NCI-H187 (cell line): ENCODE results near the gene THY1.

ENCODE experiments used
- DNase-seq, 2 experiments: peaks; one replicate each; lab custom pipeline; 2025; lab: John Stamatoyannopoulos, UW

The THY1 gene

GRCh38 chr11:119370486-119371046 is 52.4 kb downstream of the THY1 start:
- no peak for DNase-seq

- no peak for DNase-seq
Observed at GRCh38 chr11:119369132-119369925, 53.6 kb downstream of the THY1 start.

DNA sequence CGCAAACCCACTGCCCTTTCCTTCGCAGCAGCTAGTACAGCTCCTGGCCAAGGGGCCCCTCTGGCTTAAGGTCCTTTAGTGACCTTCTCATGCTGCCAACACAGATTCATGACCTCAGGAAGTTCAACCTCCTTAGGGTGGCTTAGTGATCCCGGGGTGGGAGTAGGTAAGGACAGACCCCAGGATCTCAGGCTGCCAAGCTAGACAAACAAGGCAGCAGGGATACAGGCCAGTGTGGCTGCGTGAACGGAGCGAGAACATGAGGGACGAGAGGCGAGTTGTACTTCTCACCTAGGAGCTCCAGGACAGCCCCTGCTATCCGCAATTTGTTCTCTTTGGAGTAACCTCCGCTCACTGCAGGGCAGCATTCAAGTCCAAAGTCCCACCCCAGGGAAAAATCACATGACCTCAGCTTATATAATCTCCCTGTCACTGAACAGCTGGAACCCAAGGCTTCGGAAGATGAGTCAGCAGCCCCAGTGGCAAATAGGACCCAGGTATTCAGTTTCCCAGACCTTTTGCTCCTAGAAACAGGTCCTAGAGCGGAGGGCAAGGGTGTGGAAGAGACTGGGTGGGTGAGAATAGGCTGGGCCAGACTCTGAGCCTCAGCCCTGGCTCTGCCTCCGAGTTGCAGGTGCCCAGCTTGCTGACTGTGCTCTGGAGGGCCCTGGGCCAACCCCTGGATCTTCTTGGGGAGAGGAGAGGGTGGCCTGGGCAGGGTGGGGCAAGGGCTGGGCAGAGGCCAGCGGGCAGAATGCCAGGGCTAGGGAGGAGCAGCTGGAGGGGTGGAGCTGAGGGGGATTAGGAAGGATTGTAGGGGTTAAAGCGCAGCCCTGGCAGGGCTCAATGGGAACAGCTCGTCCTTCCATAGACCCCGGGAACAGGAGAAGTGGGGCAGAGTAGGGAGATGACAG is 54.6 kb downstream of the THY1 start:
- no peak for DNase-seq

DNA sequence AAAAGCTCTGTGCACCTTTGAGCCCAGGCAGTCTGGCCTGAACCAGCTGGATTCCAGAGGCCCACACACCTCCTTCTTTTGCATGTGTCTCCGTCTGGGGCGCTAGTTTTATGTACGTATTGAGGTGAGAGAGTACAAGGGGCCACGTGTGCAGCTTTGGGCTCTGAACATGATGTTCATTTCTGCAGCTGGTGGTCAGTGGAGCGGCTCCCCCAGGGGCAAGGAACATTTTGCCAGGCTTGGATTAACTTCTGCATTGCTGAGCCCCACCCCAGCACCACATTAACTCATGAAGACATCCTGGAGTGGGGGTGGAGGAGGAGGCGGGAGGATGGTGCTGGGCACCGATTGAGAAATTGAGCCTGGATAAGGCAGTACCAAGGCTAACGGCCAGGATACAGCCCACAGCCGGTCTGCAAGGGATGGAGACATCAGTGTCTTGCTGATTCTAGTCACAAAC is 55.3 kb downstream of the THY1 start:
- DNase-seq: no peak
